Chondrocyte (in vitro differentiated cells): Measurements from ENCODE around the gene GRB7. TPM values are rescaled to one million over a fixed set of nuclear protein-coding genes. Genes with fewer than 3 reads are reported as not detected.

Experiments
- DNase-seq: peaks from one replicate; pipeline ENCODE4 v3.0.0; 2021; ENCODE audit warnings: mixed read lengths, low spot score
- H3K27ac Mint-ChIP-seq: one replicate; pipeline ENCODE4 v1.8.0; 2021; ENCODE audit warnings: mild to moderate bottlenecking, moderate library complexity, mixed read lengths; ENCODE audit not compliant: unreplicated experiment
- H3K27me3 Mint-ChIP-seq: 2 replicates; pipeline ENCODE4 v1.8.0; 2021; ENCODE audit warnings: low read depth, mixed read lengths
- H3K36me3 Mint-ChIP-seq: 2 replicates; pipeline ENCODE4 v1.8.0; 2021; ENCODE audit warnings: low read depth, mixed read lengths
- H3K4me1 Mint-ChIP-seq: 2 replicates; pipeline ENCODE4 v1.8.0; 2021; ENCODE audit warnings: low read depth, mild to moderate bottlenecking, mixed read lengths
- H3K4me3 Mint-ChIP-seq: one replicate; pipeline ENCODE4 v1.8.0; 2021; ENCODE audit warnings: mild to moderate bottlenecking, moderate library complexity, mixed read lengths; ENCODE audit not compliant: unreplicated experiment
- H3K9me3 Mint-ChIP-seq: 2 replicates; pipeline ENCODE4 v1.8.0; 2021; ENCODE audit warnings: low read depth, mixed read lengths
- total RNA-seq: library from RNA; stranded (reverse); gene quantifications from 3 replicates; pipeline ENCODE4 v1.2.1, GENCODE V29; 2021
- TF ChIP-seq, protein P1 (sequence below): fragments of 200-600 bp; sonication (generic); IDR thresholded peaks from 2 replicates; pipeline ENCODE4 v1.5.0; 2021; ENCODE audit warnings: antibody characterized with exemption, mild to moderate bottlenecking, moderate library complexity

The GRB7 gene
- total RNA-seq, 1 donor from 2014 or later: not detected

DNA sequence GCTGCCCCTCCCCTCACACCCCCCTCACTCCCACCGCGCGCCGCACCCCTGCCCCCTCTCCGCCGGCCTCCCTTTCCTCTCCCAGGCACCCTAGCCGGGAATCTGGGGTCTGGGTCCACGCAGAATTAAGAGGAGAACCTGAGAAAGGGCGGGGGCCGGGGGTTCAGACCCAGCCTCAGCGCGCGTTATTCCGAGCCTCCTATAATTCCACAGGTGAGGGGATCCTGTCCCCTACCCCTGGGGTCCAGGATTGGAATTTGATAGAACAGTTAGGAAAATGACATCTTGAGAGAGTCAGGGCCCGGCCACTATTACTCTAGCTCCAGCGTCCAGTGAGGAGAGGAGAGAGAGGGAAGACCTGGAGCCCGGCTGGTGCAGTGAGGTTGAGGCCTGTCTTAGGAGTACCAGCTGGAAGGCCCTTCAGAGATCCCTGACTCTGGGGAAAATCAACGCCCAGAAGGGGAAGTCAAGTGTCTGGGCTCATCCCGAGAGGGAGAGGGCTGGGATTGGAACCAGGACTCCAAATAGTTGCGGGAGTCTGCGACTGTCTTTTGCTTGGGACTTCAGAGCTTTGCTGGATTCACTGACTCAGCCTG lies 17.3 kb downstream of the GRB7 start:
- DNase-seq: no peak
- Mint-ChIP-seq H3K4me3 (peak overlapping the region; percentile 54), H3K36me3 (no peaks in the 10 kb centered on the region), H3K27me3 (peaks cover 14% of the 10 kb centered on the region), H3K27ac (peak overlapping the region; percentile 83), H3K9me3 (no peaks in the 10 kb centered on the region), H3K4me1 (peaks cover 31% of the 10 kb centered on the region)
- TF ChIP-seq, protein P1, sequence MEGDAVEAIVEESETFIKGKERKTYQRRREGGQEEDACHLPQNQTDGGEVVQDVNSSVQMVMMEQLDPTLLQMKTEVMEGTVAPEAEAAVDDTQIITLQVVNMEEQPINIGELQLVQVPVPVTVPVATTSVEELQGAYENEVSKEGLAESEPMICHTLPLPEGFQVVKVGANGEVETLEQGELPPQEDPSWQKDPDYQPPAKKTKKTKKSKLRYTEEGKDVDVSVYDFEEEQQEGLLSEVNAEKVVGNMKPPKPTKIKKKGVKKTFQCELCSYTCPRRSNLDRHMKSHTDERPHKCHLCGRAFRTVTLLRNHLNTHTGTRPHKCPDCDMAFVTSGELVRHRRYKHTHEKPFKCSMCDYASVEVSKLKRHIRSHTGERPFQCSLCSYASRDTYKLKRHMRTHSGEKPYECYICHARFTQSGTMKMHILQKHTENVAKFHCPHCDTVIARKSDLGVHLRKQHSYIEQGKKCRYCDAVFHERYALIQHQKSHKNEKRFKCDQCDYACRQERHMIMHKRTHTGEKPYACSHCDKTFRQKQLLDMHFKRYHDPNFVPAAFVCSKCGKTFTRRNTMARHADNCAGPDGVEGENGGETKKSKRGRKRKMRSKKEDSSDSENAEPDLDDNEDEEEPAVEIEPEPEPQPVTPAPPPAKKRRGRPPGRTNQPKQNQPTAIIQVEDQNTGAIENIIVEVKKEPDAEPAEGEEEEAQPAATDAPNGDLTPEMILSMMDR: no peak

DNA sequence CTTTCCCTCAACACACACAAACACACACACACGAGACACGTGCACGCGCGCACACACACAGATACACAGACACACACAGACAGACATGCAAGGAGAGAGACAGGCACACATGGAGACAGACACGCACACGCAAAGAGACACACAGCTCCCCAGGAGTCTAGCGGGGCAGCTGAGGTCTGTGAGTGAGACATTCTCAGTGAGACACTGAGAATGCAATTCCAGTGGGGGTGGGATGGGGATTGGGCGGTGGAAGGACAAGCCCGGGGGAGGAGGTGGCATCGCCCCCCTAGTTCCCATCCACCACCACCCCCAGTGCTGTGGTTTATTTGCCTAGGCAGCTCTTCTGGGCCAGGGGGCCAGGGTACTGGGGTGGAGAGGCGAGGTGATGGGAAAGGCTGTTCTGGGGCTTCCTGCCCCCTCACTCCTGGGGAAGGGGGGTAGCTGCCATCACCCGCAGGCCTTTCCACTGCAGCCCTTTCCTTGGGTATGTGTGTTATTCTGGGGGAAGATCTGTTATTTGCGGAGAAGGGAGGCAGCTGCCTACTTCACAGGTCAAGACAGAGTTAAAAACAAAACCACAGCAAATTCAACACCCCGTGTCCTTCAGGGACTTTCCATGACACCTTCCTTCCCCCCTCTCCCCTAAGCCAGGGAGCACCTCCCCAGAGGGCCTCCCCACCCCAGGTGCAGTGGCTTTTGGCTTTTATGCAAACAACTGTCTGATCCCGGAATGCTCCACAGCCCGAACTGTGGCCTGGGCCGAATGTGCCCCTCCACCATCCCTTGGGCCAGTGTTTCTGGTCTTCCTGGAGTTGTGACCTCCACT lies 18.0 kb downstream of the GRB7 start:
- Mint-ChIP-seq H3K4me3 (no peak overlapping the region), H3K27me3 (peaks cover 14% of the 10 kb centered on the region), H3K27ac (peak overlapping the region; percentile 83), H3K4me1 (peaks cover 24% of the 10 kb centered on the region), H3K36me3 (no peaks in the 10 kb centered on the region), H3K9me3 (no peaks in the 10 kb centered on the region)
- TF ChIP-seq, protein P1: no peak
- no peak for DNase-seq

DNA sequence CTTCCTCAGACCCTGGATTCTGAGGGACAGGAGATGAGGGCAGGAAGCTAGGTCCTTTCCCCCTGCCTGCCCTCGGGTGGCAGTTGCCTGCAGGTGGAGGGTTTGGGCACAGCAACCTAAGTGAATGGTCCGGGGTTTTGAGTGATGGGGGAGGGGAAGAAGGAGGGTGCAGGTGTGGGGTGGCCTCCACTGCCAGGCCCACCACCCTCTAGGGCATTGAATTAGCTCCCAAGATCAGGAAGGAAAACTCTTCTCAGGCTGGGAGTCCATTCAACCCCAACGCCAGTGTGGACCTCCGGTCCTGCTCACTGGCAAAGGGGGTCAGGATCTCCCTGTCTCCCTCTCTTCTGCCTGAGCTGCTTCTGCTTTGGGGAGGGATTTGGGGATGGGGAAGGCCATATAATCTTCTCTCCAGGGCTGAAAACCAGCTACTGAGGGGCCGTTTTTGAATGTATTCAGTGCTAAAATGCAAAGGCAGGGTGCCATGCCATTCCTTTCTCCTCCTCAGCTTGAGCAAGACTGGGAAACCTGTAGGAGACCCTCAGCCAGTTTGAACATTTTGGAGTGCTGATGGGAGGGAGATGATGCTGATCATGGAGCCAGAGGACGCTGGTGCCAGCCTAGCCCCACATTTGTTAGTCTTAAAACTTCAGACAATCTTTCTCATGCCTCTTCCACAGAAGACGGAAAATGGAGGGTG lies 18.8 kb downstream of the GRB7 start:
- Mint-ChIP-seq H3K36me3 (no peaks in the 10 kb centered on the region), H3K27ac (no peak overlapping the region), H3K27me3 (peaks cover 14% of the 10 kb centered on the region), H3K4me3 (no peak overlapping the region), H3K9me3 (no peaks in the 10 kb centered on the region), H3K4me1 (peaks cover 22% of the 10 kb centered on the region)
- no peak for DNase-seq
- TF ChIP-seq, protein P1: no peak

DNA sequence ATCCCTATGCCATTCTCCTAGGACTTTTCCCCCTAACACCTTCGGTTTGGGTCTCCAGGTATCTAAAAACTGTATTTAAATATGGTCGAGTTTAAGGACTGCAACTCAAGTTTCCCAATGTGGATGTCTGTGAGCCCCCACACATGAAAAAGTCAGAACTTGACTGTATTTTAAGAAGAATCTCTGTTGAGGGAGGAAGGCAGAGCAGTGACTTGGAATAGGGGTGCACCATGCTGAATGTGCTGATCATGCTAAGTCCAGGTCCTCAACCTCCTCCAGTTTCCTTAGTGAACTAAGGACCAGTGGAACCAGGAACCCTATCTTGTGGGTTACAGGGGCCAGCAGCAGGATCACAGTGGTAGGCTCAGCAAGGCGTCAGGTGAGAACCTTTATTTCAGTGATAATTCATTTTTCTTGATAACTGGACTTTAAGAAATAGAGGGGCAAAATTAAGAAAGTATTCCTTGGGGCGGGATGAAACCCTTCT lies 19.5 kb downstream of the GRB7 start:
- Mint-ChIP-seq H3K27me3 (peaks cover 14% of the 10 kb centered on the region), H3K36me3 (no peaks in the 10 kb centered on the region), H3K4me1 (peaks cover 16% of the 10 kb centered on the region), H3K4me3 (no peak overlapping the region), H3K27ac (no peak overlapping the region), H3K9me3 (no peaks in the 10 kb centered on the region)
- DNase-seq: no peak
- TF ChIP-seq, protein P1: no peak
